Measurements from ENCODE around the gene SUSD4. TPM values are rescaled to one million over a fixed set of nuclear protein-coding genes. Genes with fewer than 3 reads are reported as not detected.
A peak's percentile ranks its signal among the peaks of the same experiment; 100 is the strongest.

Gene SUSD4
- total RNA-seq, 6 experiments from 2014 or later, result 1.3 to 5.9 (median 2.8) TPM

DNA sequence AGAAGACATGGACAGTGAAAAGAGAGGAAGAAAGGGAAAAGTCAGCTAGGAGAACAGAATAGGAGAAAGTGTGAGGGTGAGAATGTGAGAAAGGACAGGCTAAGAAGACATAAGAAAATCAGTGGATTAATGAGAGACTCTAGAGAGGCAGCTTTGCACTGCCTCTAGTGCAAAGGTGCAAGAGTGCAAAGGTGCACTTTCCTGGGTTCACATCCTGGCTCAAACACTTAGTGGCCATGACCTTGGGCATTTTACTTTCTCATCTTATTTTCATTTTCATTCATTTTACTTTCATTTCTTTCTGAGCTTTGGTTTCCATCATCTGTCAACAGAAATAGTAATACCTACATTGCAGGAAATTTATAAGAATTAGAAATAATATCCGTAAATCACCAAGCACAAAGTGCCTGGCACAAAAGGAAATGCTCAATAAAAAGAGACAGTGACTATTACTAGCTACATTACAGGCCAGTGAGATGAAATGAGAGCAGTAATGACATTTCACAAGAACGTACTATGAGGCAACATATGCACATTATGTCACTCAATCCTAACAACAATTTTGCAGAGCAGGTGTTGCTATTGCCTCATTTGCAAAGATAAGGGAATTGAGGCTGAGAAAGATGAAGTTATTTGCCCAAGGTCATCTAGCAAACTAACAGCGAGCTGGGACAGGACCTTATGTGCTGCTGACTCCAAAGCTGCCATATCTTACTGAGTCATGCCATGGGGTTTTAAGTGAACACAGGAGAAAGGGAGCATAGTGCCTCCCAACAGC, 113.9 kb downstream of the SUSD4 start:
- ATAC-seq, result peak; percentile 36 to 71 (median 46)

GRCh38 chr1:223248770-223249140, 115.2 kb downstream of the SUSD4 start:
- H3K27ac ChIP-seq, result peak overlapping the region; percentile 48 to 85 (median 82)
- H3K4me3 ChIP-seq, result no peak overlapping the region
- intact Hi-C loops (cut with DNase I), result no loop called here
- peaks cover 0 to 32% (median 15%) of the 10 kb centered on the region in 4 donors for H3K4me1 ChIP-seq
- H3K27me3 ChIP-seq, result no peaks in the 10 kb centered on the region
- 33% methylated on average over 5 of the region's 6 CpGs for WGBS (ENCODE audit: insufficient coverage, low coverage, low lambda C conversion rate, missing lambda C conversion rate)
- DNase-seq (no peak), ATAC-seq (peak in 2 of 4 donors; percentile 20 to 23)
- TF ChIP-seq, protein P1, sequence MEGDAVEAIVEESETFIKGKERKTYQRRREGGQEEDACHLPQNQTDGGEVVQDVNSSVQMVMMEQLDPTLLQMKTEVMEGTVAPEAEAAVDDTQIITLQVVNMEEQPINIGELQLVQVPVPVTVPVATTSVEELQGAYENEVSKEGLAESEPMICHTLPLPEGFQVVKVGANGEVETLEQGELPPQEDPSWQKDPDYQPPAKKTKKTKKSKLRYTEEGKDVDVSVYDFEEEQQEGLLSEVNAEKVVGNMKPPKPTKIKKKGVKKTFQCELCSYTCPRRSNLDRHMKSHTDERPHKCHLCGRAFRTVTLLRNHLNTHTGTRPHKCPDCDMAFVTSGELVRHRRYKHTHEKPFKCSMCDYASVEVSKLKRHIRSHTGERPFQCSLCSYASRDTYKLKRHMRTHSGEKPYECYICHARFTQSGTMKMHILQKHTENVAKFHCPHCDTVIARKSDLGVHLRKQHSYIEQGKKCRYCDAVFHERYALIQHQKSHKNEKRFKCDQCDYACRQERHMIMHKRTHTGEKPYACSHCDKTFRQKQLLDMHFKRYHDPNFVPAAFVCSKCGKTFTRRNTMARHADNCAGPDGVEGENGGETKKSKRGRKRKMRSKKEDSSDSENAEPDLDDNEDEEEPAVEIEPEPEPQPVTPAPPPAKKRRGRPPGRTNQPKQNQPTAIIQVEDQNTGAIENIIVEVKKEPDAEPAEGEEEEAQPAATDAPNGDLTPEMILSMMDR (IDR thresholded peaks at IDR 0.05), result no peak
- TF ChIP-seq POLR2A (IDR thresholded peaks at IDR 0.05), result no peak
- H3K9me3 ChIP-seq, result no peaks in the 10 kb centered on the region
- H3K36me3 ChIP-seq, result no peaks in the 10 kb centered on the region

More for the DNA sequence above, 113.9 kb downstream of the SUSD4 start:
- WGBS (ENCODE audit: insufficient coverage, low coverage, low lambda C conversion rate, missing lambda C conversion rate), result 17% methylated on average over 3 of the region's 3 CpGs
- H3K27me3 ChIP-seq, result no peaks in the 10 kb centered on the region
- peak overlapping the region; percentile 2 to 85 (median 82) for H3K27ac ChIP-seq
- no peak overlapping the region for H3K4me3 ChIP-seq
- TF ChIP-seq, protein P1 (IDR thresholded peaks at IDR 0.05), result no peak
- TF ChIP-seq POLR2A (IDR thresholded peaks at IDR 0.05), result peak; percentile 23
- H3K36me3 ChIP-seq, result no peaks in the 10 kb centered on the region
- DNase-seq, result no peak
- H3K9me3 ChIP-seq, result no peaks in the 10 kb centered on the region
- intact Hi-C loops (cut with DNase I), result no loop called here
- H3K4me1 ChIP-seq, result peaks cover 0 to 32% (median 15%) of the 10 kb centered on the region in 4 donors

DNA sequence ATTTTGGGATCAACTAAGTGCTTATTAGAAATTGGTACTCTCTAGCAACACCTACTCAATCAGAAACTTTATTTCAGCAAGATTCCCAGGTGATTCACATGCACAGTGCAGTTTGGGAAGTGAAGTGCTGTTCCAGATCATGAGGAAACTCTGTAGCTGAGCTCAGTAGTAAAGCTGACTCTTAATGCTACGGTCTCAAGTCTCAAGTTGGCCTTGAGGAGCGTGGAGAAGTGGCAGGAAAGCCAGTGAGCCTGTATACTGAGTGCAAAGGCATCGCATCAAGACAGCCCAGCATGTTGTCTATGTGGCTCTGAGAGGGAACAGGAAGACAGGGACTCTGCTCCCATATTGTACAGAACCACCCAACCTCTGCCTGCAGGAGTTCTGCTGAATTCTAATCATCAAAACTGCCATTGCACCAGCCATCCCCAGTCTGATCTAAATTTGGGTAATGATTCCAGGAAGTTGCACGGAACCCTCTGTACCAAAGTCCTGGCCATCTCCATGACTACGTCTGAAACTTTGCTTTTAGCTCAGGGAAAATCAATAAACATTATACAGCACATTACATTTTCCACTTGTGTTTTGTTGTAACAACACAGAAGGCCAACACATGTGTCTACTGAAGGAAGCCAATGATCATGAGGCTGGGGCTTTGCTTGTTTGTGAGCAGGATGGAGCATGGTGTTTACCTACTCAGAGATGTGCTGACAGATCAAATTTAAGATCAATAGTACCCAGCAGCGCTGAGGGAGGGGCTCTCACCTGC, 115.8 kb downstream of the SUSD4 start:
- peak in 2 of 3 donors; percentile 39 to 59 for DNase-seq
- Histone ChIP-seq H3K4me3 (no peak overlapping the region), H3K27me3 (no peaks in the 10 kb centered on the region), H3K27ac (peak overlapping the region; percentile 48 to 85 (median 82)), H3K36me3 (no peaks in the 10 kb centered on the region), H3K4me1 (peaks cover 0 to 32% (median 15%) of the 10 kb centered on the region in 4 donors), H3K9me3 (no peaks in the 10 kb centered on the region)
- TF ChIP-seq, protein P1 (IDR thresholded peaks at IDR 0.05), result no peak
- TF ChIP-seq POLR2A (IDR thresholded peaks at IDR 0.05), result peak; percentile 50
- ATAC-seq, result peak; percentile 80 to 93 (median 86)
- WGBS (ENCODE audit: insufficient coverage, low coverage, low lambda C conversion rate, missing lambda C conversion rate), result 39% methylated on average over 5 of the region's 6 CpGs
- intact Hi-C loops (cut with DNase I), result no loop called here

DNA sequence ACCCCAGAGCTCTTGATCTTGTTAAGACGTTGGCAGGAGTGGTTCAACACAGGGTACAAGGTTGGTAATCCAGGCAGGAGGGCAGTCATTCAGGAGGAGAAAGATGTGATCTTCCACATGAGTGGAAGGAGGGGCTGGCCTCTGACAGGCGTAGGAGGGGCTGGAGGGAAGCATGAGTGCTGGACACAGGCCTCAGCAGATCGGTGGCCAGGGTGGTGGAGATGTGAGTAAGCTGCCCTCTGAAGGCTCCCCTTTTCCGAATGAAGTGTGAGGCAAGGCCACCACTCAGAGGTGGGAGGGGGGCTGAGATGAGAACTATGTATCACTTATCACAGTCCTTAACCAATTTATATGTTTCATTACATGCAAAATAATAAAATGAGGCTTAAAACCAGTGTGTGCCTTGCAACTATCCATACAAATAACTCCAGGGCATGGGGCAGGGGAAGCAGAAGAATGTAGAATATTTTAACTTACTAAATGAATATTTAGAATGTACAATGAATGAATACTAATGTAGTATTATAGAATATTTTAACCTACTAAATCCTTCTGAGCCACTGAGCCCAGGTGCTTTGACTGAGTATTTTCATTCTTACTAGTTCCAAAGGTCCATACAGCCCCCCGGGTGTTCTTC, 117.4 kb downstream of the SUSD4 start:
- intact Hi-C loops (cut with DNase I), result no loop called here
- ATAC-seq (no peak), DNase-seq (peak in 1 of 3 donors; percentile 31)
- Histone ChIP-seq H3K36me3 (no peaks in the 10 kb centered on the region), H3K27me3 (no peaks in the 10 kb centered on the region), H3K27ac (no peak overlapping the region), H3K4me3 (no peak overlapping the region), H3K4me1 (peaks cover 0 to 32% (median 15%) of the 10 kb centered on the region in 4 donors), H3K9me3 (no peaks in the 10 kb centered on the region)
- WGBS (ENCODE audit: insufficient coverage, low coverage, low lambda C conversion rate, missing lambda C conversion rate), result 85% methylated on average over 4 of the region's 5 CpGs
- TF ChIP-seq POLR2A (IDR thresholded peaks at IDR 0.05), result no peak
- TF ChIP-seq, protein P1 (IDR thresholded peaks at IDR 0.05), result no peak

Measured in right lobe of liver (tissue), 6 donors.